ENCODE results near the gene MPP7. TPM values are rescaled to one million over a fixed set of nuclear protein-coding genes. Genes with fewer than 3 reads are reported as not detected.
A peak's percentile ranks its signal among the peaks of the same experiment; 100 is the strongest.
"Not testable (repeated sequence)": the region's sequence is repeated elsewhere in the genome, so short reads cannot be mapped to it uniquely, and the experiment has no call there.

Gene MPP7
- polyA plus RNA-seq (2011; rRNA removed) (0.61 and 0.94 TPM in 2 replicates), polyA minus RNA-seq (2011; rRNA and poly(A)+ RNA removed) (1.2 and 2.3 TPM in 2 replicates)

- DNase-seq (ENCODE audit: low read depth, low spot score), result peak; percentile 96
- CTCF ChIA-PET, result interaction anchor here (0.6 to 2.7 kb wide), 16 partner anchors 9 to 1288 kb away, joined by 3 to 14 read pairs (median 4); no protein-coding TSS in a partner anchor
- POLR2A ChIA-PET, result interaction anchor here (0.5 to 1.3 kb wide), 2 partner anchors 29 to 31 kb away, joined by 5 to 6 read pairs; no protein-coding TSS in a partner anchor
- peak within 1 kb of the TSS; percentile 65 for H3K4me3 ChIP-seq (ENCODE audit: low read depth, low read length)
- H3K9me3 ChIP-seq (ENCODE audit: control insufficient read depth, insufficient read depth, low read length), result no peaks in the 10 kb centered on the region
- peaks cover 43% of the 10 kb centered on the region for H3K27me3 ChIP-seq (ENCODE audit: control insufficient read depth, insufficient read depth, low read length)
- TF ChIP-seq CTCF (IDR thresholded peaks at IDR 0.05; ENCODE audit: low read depth, low read length), result peak; percentile 19
- no peak within 1 kb of the TSS for H3K27ac ChIP-seq (ENCODE audit: low read depth, low read length)
These were observed at the start of gene MPP7 for GRCh38 chr10:28302638-28303488. TSS of gene MPP7 (minus strand) at chr10:28303064. CDS start at chr10:28238604, 64,460 bp downstream.

- no peak for TF ChIP-seq CTCF (IDR thresholded peaks at IDR 0.05; ENCODE audit: low read depth, low read length)
- Histone ChIP-seq H3K9me3 (ENCODE audit: control insufficient read depth, insufficient read depth, low read length) (no peaks in the 10 kb centered on the region; the same call in 1 of the 2 replicates), H3K27ac (ENCODE audit: low read depth, low read length) (no peak overlapping the region), H3K4me3 (ENCODE audit: low read depth, low read length) (no peak overlapping the region), H3K27me3 (ENCODE audit: control insufficient read depth, insufficient read depth, low read length) (peaks cover 12% of the 10 kb centered on the region)
- ChIA-PET CTCF (interaction anchor here (0.8 kb wide), 1 partner anchor 44 kb away, joined by 3 read pairs; no protein-coding TSS in a partner anchor), POLR2A (no interaction called here)
- no peak for DNase-seq (ENCODE audit: low read depth, low spot score)
These were observed 47.0 kb upstream of the MPP7 start for GRCh38 chr10:28349892-28350291.

GRCh38 chr10:28343987-28344895, 41.4 kb upstream of the MPP7 start:
- Histone ChIP-seq H3K4me3 (ENCODE audit: low read depth, low read length) (no peak overlapping the region), H3K9me3 (ENCODE audit: control insufficient read depth, insufficient read depth, low read length) (no peaks in the 10 kb centered on the region; the same call in 1 of the 2 replicates), H3K27ac (ENCODE audit: low read depth, low read length) (no peak overlapping the region), H3K27me3 (ENCODE audit: control insufficient read depth, insufficient read depth, low read length) (peaks cover 9% of the 10 kb centered on the region)
- no peak for DNase-seq (ENCODE audit: low read depth, low spot score)
- ChIA-PET CTCF (no interaction called here), POLR2A (no interaction called here)
- TF ChIP-seq CTCF (IDR thresholded peaks at IDR 0.05; ENCODE audit: low read depth, low read length), result no peak

- CTCF ChIA-PET, result no interaction called here
- no peak for TF ChIP-seq CTCF (IDR thresholded peaks at IDR 0.05; ENCODE audit: low read depth, low read length)
- no peak for DNase-seq (ENCODE audit: low read depth, low spot score)
These were observed 40.4 kb upstream of the MPP7 start for GRCh38 chr10:28343252-28343651.

GRCh38 chr10:28341679-28342078, 38.8 kb upstream of the MPP7 start:
- DNase-seq (ENCODE audit: low read depth, low spot score); H3K4me3 ChIP-seq (ENCODE audit: low read depth, low read length); H3K9me3 ChIP-seq (ENCODE audit: control insufficient read depth, insufficient read depth, low read length); POLR2A ChIA-PET; CTCF ChIA-PET; H3K27ac ChIP-seq (ENCODE audit: low read depth, low read length): not testable (repeated sequence)
- H3K27me3 ChIP-seq (ENCODE audit: control insufficient read depth, insufficient read depth, low read length), result peaks cover 11% of the 10 kb centered on the region

More at GRCh38 chr10:28343252-28343651, 40.4 kb upstream of the MPP7 start:
- Histone ChIP-seq H3K9me3 (ENCODE audit: control insufficient read depth, insufficient read depth, low read length) (no peaks in the 10 kb centered on the region; the same call in 1 of the 2 replicates), H3K4me3 (ENCODE audit: low read depth, low read length) (no peak overlapping the region), H3K27ac (ENCODE audit: low read depth, low read length) (no peak overlapping the region), H3K27me3 (ENCODE audit: control insufficient read depth, insufficient read depth, low read length) (peaks cover 13% of the 10 kb centered on the region)
- POLR2A ChIA-PET, result no interaction called here
